A673 (cell line): ENCODE results near the gene OR5AN1.

Experiments used
- EZH2 ChIP-seq: fragments of 200-600 bp; sonication (generic); IDR thresholded peaks from 2 replicates; pipeline ENCODE4 v1.6.1; 2017; ENCODE audit warnings: borderline replicate concordance, low read depth, mild to moderate bottlenecking, mixed read lengths, antibody characterized with exemption, low read length; ENCODE audit not compliant: poor library complexity, severe bottlenecking
- TF ChIP-seq, protein P1 (sequence below): fragments of 300-800, 200-600 bp; sonication (generic); conservative IDR thresholded peaks from 2 replicates; pipeline ENCODE4 v1.5.1; 2017; ENCODE audit warnings: low read depth, mild to moderate bottlenecking, antibody characterized with exemption, low read length, moderate library complexity, mixed read lengths

GRCh38 chr11:59365232-59366018 is 6.7 kb downstream of the OR5AN1 start:
- no peak for TF ChIP-seq EZH2
- TF ChIP-seq, protein P1, sequence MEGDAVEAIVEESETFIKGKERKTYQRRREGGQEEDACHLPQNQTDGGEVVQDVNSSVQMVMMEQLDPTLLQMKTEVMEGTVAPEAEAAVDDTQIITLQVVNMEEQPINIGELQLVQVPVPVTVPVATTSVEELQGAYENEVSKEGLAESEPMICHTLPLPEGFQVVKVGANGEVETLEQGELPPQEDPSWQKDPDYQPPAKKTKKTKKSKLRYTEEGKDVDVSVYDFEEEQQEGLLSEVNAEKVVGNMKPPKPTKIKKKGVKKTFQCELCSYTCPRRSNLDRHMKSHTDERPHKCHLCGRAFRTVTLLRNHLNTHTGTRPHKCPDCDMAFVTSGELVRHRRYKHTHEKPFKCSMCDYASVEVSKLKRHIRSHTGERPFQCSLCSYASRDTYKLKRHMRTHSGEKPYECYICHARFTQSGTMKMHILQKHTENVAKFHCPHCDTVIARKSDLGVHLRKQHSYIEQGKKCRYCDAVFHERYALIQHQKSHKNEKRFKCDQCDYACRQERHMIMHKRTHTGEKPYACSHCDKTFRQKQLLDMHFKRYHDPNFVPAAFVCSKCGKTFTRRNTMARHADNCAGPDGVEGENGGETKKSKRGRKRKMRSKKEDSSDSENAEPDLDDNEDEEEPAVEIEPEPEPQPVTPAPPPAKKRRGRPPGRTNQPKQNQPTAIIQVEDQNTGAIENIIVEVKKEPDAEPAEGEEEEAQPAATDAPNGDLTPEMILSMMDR: no peak
